Measurements from ENCODE around the gene KLC1.
"Not testable (repeated sequence)": the region's sequence is repeated elsewhere in the genome, so short reads cannot be mapped to it uniquely, and the experiment has no call there.

Gene KLC1

DNA sequence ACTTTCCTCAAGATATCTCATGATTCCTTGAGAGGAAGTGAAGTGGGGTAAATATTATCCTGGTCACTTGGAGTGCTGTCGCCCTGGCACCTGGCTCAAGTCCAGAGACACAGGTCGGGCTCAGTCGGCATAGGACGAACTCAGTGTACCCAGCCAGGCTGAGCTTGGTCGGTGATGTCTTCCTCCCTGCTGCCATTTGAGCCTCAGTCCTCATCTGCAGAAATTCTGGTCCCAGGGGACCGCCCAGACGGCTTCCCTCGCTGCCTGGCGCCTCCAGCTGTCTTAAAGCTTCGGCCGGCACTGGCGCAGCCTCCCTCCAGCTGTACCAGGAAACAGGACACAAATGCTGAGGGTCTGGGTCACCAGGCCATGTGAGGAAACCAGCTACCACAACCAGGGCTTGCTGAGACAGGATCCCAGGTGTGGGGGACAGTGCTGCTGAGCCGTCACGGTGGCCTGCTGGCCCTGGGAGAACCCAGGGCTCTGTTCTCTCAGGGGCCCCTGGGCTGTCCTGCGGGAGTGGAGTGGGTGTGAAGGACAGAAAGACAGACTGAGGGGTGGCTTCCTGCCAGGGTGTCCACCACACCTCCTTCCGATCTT is 5.0 kb upstream of the KLC1 start:
- in situ Hi-C loops (cut with HindIII; ENCODE audit: low pct_ligation_motif_present, low pct_unique_long_range_greater_than_20kb, low sequenced_read_pairs): no loop called here
- DNase-seq: no peak

DNA sequence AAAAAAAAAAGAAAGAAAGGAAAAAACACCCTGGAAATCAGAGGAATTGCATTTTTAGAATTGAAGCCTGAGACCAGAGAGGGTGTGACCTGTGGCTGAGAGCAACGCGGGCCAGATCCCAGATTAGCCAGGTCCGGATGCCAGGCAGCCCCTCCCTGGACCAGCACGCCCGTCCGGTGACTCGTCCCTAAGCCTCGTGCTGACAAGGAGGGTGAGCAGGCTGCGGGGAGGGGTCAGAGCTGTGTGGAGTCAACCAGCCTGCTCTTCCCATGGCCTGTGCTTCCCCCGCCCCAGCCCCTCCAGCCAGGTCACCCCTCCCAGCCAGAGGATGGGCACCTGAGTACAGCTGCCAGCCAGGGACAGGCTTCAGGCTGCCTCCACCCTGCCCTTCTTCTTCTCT is 4.2 kb upstream of the KLC1 start:
- peak; percentile 54 for DNase-seq
- in situ Hi-C loops (cut with HindIII; ENCODE audit: low pct_ligation_motif_present, low pct_unique_long_range_greater_than_20kb, low sequenced_read_pairs): no loop called here

DNA sequence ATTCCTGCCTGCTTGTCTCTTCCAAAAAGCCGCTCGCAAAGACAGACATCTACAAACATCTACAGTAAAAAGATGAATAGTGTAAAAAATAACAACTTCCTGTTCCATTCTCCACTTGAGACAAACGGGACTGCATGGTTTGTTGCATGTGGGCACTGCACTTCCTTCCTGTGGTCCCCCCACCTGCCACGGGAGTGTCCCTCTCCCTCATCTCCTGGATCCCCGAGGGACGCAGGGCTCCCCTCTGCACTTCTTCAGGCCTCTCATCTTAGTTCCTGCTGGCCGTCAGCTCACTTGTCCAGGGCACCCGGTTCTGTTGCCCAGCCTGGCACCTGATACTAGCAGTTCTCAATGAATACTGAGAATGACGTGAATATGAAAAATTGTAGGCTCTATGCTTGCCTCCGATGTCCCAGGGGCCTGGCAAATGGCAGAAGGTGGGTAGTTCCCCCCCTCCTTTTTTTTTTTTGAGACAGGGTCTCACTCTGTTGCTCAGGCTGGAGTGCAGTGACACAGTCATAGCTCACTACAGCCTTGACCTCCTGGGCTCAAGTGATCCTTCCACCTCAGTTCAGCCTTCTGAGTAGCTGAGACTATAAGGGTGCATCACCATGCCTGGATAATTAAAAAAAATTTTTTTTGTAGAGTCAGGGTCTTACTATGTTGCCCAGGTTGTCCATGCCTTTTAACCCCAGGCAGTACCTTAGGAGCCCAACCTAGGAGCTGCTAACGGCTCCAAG is 3.5 kb upstream of the KLC1 start:
- DNase-seq: no peak
- in situ Hi-C loops (cut with HindIII; ENCODE audit: low pct_ligation_motif_present, low pct_unique_long_range_greater_than_20kb, low sequenced_read_pairs): no loop called here

GRCh38 chr14:103626146-103626850 is 2.7 kb upstream of the KLC1 start:
- DNase-seq: no peak
- in situ Hi-C loops (cut with HindIII; ENCODE audit: low pct_ligation_motif_present, low pct_unique_long_range_greater_than_20kb, low sequenced_read_pairs): no loop called here

DNA sequence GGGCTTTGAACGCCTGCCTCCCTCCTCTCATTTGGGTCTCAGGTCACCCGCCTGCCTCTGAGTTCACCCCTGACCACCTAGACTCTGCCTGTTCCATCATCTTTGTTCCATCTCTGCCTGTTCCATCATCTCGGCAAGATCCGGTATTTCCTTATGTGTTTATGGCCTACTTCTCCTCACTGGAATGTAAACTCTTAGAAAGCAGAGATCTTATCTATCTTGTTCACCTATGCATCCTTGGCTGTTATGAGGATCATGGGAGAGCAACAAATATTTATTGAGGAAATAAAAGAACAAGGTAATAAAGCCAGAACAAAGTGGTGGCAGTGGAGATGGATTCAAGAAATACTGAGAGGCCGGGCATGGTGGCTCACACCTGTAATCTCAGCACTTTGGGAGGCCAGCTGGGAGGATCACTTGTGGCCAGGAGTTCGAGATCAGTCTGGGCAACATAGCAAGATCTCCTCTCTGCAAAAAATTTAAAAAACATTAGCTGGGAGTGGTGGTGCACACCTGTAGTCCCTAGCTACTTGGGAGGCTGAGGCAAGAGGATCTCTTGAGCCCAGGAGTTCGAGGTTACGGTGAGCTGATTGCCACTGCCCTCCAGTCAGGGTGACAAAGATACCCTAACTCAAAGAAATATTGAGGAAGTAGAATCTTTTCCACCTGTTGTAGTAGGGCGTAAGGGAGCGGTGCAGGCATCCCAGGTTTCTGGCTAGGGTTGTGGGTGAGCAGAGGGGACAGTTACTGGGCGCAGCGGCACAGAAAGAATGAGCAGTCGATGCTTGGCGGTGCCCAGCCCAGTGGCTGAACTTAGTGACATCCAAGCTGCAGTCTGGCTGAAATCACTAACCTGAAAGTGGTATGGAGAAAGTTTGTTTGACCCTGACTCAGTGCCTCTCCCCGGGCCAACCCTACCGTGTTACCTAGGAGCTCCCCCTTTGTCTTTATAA is 1.7 kb upstream of the KLC1 start:
- in situ Hi-C loops (cut with HindIII; ENCODE audit: low pct_ligation_motif_present, low pct_unique_long_range_greater_than_20kb, low sequenced_read_pairs): no loop called here
- DNase-seq: no peak

DNA sequence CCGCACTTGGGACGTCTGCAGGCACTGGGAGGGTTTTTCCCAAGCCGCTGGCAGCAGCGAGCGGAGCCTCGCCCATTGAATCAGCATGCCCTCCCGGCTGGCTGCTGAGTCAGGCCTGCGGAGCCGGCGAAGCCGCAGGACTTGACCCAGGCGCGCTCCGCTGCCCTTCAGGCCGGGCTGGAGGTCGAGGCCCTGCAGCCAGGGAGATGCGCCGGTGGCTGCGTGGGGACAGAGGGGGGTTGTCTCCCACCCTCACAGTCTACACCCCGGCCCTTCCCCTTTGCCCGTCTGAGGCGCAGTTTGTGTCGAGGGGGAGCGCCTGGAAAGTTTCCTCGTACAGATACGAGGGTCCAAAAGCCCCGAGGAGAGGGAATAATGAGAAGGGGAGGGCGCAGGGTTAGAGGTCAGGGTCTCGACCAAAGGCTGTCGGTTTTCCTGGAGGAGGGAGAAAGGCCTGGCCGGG is 759 bp upstream of the KLC1 start:
- in situ Hi-C loops (cut with HindIII; ENCODE audit: low pct_ligation_motif_present, low pct_unique_long_range_greater_than_20kb, low sequenced_read_pairs): no loop called here
- peak; percentile 83 for DNase-seq

DNA sequence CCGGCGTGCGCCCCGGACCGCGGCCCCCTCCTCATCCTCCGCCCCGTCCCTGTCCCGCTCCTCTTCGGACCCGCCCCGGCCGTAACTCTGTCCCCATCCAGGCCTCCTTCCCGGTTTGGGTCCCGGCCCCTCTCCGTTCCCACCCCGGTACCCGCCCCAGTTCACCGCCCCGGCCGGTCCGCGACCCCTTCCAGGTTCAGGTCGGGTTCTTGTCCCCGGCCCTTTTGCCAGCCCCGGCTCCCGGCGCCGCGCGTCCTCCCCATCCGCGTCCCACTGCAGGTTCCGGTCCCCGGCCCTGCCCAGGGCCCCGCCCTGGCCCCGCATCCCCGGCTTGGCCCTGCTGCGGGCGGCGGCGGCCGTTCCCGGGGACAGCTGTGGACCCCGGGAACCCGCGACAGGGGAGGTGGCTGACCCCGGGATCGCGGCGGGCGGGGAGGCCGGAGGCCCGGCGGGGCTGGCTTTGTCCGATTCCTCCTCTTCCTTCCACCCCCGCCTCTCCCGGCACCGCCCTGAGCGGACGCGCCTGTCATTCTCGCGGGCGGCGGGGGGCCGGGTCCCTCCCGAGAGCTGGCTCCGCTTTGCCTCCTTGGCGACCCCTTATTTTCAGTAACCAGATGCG is 601 bp downstream of the KLC1 start:
- in situ Hi-C loops (cut with HindIII; ENCODE audit: low pct_ligation_motif_present, low pct_unique_long_range_greater_than_20kb, low sequenced_read_pairs): no loop called here
- peak; percentile 12 for DNase-seq

- no peak for DNase-seq
- in situ Hi-C loops (cut with HindIII; ENCODE audit: low pct_ligation_motif_present, low pct_unique_long_range_greater_than_20kb, low sequenced_read_pairs): no loop called here
These were observed 1.5 kb downstream of the KLC1 start for GRCh38 chr14:103630364-103631108.

DNA sequence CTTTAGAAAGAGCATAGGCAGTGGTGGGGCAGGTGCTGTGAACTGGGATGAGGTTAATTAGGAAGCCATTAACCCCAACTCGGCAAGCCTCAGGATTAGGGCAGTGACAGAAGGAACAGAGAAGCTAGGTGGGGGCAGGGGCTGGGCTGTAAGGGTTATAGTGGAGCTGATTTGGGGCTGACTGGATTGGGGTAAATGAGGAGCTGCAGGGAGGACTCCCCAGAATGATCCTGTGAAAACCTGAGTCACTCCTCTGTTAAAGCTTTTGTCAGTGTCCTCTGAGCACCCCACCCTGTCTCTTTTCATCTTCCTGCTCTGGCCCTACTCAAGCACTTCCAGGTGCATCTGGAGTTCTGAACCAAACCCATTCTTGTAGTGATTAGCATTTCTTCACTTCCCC is 4.4 kb downstream of the KLC1 start:
- in situ Hi-C loops (cut with HindIII; ENCODE audit: low pct_ligation_motif_present, low pct_unique_long_range_greater_than_20kb, low sequenced_read_pairs): no loop called here
- no peak for DNase-seq

- in situ Hi-C loops (cut with HindIII; ENCODE audit: low pct_ligation_motif_present, low pct_unique_long_range_greater_than_20kb, low sequenced_read_pairs): no loop called here
- no peak for DNase-seq
These were observed 5.1 kb downstream of the KLC1 start for GRCh38 chr14:103634156-103634555.

DNA sequence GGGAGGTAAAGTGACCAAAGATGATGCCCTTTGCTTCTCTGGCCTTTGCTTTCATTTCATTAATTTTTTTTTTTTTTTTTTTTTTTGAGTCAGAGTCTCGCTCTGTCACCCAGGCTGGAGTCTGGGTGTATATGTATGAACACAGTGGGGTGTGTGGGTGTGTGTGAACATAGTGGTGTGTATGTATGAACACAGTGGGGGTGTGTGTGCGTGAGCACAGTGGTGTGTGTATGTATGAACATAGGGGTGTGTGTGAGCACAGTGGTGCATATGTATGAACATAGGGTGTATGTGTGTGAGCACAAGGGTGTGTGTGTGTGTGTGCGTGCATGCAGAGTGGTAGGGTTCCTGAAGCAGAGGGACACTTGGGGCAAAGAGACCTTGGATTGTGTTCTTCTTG is 9.6 kb downstream of the KLC1 start:
- in situ Hi-C loops (cut with HindIII; ENCODE audit: low pct_ligation_motif_present, low pct_unique_long_range_greater_than_20kb, low sequenced_read_pairs): no loop called here
- DNase-seq: no peak

- in situ Hi-C loops (cut with HindIII; ENCODE audit: low pct_ligation_motif_present, low pct_unique_long_range_greater_than_20kb, low sequenced_read_pairs): no loop called here
These were observed 12.2 kb downstream of the KLC1 start for GRCh38 chr14:103641161-103641560.

DNA sequence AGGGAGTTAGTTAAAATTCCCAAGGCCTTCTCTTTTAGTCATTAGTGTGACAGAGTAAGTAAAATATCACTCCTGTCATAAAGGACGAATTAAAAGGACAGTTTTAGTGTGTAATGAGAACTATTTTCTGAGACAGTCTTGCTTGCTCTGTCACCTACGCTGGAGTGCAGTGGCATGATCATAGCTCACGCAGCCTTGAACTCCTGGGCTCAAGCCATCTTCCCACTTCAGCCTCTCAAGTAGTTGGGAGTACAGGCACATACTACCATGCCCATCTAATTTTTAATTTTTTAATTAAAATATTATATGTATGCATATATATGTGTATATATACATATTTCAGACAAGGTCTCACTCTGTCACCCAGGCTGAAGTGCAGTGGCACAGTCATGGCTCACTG is 17.2 kb downstream of the KLC1 start:
- in situ Hi-C loops (cut with HindIII; ENCODE audit: low pct_ligation_motif_present, low pct_unique_long_range_greater_than_20kb, low sequenced_read_pairs): no loop called here
- no peak for DNase-seq

More at GRCh38 chr14:103641161-103641560, 12.2 kb downstream of the KLC1 start:
- DNase-seq: peak; percentile 16

DNA sequence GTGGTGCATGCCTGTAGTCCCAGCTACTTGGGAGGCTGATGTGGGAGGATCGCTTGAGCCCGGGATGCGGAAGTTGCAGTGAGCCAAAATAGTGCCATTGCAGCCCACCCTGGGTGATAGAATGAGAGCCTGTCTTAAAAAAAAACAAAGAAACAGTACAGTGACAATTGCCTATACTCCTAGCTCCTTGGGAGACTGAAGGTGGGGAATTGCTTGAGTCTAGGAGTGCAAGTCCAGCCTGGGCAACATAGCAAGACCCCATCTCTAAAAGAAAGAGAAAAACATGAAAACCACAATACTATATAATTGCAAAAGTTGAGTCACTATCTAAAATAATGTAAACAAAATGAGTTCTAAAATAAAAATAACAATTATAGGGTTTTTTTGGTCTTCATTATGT is 20.0 kb downstream of the KLC1 start:
- in situ Hi-C loops (cut with HindIII; ENCODE audit: low pct_ligation_motif_present, low pct_unique_long_range_greater_than_20kb, low sequenced_read_pairs): no loop called here
- no peak for DNase-seq

GRCh38 chr14:103650213-103650612 is 21.2 kb downstream of the KLC1 start:
- in situ Hi-C loops (cut with HindIII; ENCODE audit: low pct_ligation_motif_present, low pct_unique_long_range_greater_than_20kb, low sequenced_read_pairs): no loop called here
- DNase-seq: no peak

GRCh38 chr14:103651585-103651984 is 22.6 kb downstream of the KLC1 start:
- DNase-seq: no peak
- in situ Hi-C loops (cut with HindIII; ENCODE audit: low pct_ligation_motif_present, low pct_unique_long_range_greater_than_20kb, low sequenced_read_pairs): no loop called here

- DNase-seq: no peak
- in situ Hi-C loops (cut with HindIII; ENCODE audit: low pct_ligation_motif_present, low pct_unique_long_range_greater_than_20kb, low sequenced_read_pairs): no loop called here
These were observed 23.8 kb downstream of the KLC1 start for GRCh38 chr14:103652806-103653205.

DNA sequence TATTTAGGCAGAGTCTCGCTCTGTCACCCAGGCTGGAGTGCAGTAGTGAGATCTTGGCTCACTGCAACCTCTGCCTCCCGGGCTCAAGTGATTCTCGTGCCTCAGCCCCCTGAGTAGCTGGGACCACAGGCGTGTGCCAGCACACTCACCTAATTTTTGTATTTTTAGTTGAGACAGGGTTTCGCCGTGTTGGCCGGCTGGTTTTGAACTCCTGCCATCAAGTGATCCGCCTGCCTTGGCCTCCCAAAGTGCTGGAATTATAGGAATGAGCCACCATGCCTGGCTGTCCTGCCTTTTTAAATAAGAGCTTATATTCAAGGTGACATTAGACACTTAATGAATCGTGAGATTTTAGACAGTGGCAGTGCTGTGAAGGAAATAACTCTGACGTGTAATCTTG is 24.3 kb downstream of the KLC1 start:
- in situ Hi-C loops (cut with HindIII; ENCODE audit: low pct_ligation_motif_present, low pct_unique_long_range_greater_than_20kb, low sequenced_read_pairs): not testable (repeated sequence)

More for the DNA sequence above, 24.3 kb downstream of the KLC1 start:
- not testable (repeated sequence) for DNase-seq

Data from ACHN (cell line).